BLaER1 (cell line): ENCODE measurements around the gene AMPH.

ENCODE experiments used
- H3K27ac ChIP-seq: shearing (Covaris generic); formaldehyde crosslinking; 2 replicates; pipeline ENCODE4 v1.8.1; 2022
- H3K27me3 ChIP-seq: shearing (Covaris generic); formaldehyde crosslinking; 2 replicates; pipeline ENCODE4 v1.8.1; 2022
- H3K36me3 ChIP-seq: shearing (Covaris generic); formaldehyde crosslinking; 2 replicates; pipeline ENCODE4 v1.8.1; 2022
- H3K4me1 ChIP-seq: shearing (Covaris generic); formaldehyde crosslinking; 2 replicates; pipeline ENCODE4 v1.8.1; 2022
- H3K4me2 ChIP-seq: shearing (Covaris generic); formaldehyde crosslinking; 2 replicates; pipeline ENCODE4 v1.8.1; 2022
- H3K4me3 ChIP-seq: shearing (Covaris generic); formaldehyde crosslinking; 2 replicates; pipeline ENCODE4 v1.8.1; 2022
- H3K9ac ChIP-seq: shearing (Covaris generic); formaldehyde crosslinking; 2 replicates; pipeline ENCODE4 v1.8.1; 2022
- H3K9me3 ChIP-seq: shearing (Covaris generic); formaldehyde crosslinking; 2 replicates; pipeline ENCODE4 v1.8.1; 2022
- H4K20me1 ChIP-seq: shearing (Covaris generic); formaldehyde crosslinking; 2 replicates; pipeline ENCODE4 v1.8.1; 2022
- Cebpa-rat ChIP-seq: shearing (Covaris generic); IDR thresholded peaks from 2 replicates; pipeline ENCODE4 v1.8.1; 2022

Gene AMPH

DNA sequence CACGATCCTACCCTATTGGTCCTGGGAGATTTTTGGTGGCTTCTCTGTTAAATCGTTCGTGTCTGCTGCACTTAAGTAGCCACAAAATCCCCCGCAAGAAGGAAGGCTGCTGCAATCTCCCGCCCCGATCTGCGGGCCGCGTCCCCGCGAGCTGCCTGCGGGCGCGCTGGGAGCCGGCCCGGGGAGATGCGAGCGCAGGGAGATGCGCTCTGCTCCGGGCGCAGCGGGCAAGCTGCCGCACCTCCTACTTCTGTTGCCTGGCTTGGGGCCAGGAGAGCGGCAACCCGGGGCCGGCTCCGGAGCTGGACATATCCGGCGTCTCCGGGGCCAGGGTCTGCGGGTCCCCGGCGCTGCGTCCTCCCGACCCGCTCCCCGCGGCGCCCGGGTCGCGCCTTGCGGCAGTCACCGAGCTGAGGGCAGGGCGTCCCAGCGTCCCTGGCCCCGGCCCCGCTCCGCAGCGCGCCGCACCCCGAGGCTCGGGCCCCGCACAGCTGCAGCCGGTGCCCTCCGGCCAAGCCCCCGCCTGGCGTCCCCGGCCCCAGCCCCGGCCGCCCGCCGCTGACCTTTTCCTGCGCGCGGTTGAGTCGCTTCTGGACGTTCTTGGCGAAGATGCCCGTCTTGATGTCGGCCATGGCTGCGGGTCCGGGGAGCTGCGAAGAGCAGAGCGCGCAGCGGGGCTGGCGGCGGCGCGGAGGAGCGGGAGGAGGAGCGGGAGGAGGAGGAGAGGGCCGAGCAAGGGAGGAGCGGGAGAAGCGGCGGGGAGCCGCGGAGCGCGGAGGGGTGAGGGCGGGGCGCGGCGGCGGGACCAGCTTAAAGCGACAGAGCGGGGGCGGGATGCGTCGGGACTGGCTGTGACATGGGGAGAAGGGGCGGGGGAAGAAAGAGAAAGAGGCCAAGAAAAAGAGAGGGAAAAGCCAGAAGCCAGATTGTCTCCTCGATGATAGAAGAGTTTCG is at the start of gene AMPH:
AMPH (minus strand) TSS at position 654 of the 954 bp plus-strand sequence; CDS start at position 632, 22 bp downstream.
- no peak within 1 kb of the TSS for H3K9ac ChIP-seq

DNA sequence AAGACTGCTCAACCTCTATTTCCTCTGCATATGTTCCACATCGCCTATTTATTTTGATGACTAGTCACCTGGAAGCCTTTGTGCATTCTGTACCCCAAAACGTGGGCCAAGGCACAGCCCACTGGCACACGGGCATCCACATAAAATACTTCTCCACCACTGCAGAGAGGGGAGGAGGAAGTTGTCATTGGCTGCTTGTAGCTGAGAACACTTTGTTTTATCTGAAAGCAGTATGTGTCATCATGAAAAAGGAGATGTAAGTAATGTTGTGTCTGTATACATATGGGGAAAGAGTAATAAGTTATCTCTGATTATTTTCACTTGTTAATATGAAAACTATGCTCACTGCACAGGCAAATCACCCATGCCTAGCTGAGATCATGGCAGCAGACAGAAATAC is 48.2 kb upstream of the AMPH start:
- TF ChIP-seq Cebpa-rat, result no peak
- no peaks in the 10 kb centered on the region for H3K27me3 ChIP-seq
- no peaks in the 10 kb centered on the region for H3K9me3 ChIP-seq
- no peak overlapping the region for H3K4me2 ChIP-seq
- H3K4me3 ChIP-seq, result no peak overlapping the region
- H3K4me1 ChIP-seq, result no peaks in the 10 kb centered on the region
- H3K9ac ChIP-seq, result no peak overlapping the region
- no peak overlapping the region for H3K27ac ChIP-seq
- no peaks in the 10 kb centered on the region for H3K36me3 ChIP-seq
- no peaks in the 10 kb centered on the region for H4K20me1 ChIP-seq

More for the DNA sequence above, at the start of gene AMPH:
- H3K27me3 ChIP-seq, result no peaks in the 10 kb centered on the region
- no peak within 1 kb of the TSS for H3K4me2 ChIP-seq
- TF ChIP-seq Cebpa-rat, result no peak
- H3K4me3 ChIP-seq, result no peak within 1 kb of the TSS
- peaks cover 9% of the 10 kb centered on the region for H3K9me3 ChIP-seq
- no peaks in the 10 kb centered on the region for H3K4me1 ChIP-seq
- H3K36me3 ChIP-seq, result no peaks in the 10 kb centered on the region
- no peaks in the 10 kb centered on the region for H4K20me1 ChIP-seq
- H3K27ac ChIP-seq, result no peak within 1 kb of the TSS

DNA sequence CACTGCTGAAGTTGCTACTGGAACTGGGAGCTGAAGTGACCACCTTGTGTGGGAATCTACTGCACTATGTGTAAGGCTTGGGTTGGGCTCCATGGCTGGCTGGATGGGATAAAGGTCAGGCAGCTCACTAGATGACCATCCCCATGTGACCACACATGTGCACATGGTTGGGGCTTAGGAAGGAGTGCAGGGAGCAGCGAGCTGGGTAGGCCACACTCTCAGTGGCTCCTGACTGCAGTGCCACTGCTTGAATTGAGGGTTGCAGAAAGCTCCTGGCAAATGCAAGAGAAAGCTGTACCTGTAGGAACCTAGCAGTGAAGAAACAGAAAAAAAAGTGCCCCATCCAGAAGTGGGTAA is 47.5 kb upstream of the AMPH start:
- H3K4me3 ChIP-seq, result no peak overlapping the region
- TF ChIP-seq Cebpa-rat, result no peak
- no peak overlapping the region for H3K4me2 ChIP-seq
- no peaks in the 10 kb centered on the region for H4K20me1 ChIP-seq
- H3K27me3 ChIP-seq, result no peaks in the 10 kb centered on the region
- no peak overlapping the region for H3K27ac ChIP-seq
- no peaks in the 10 kb centered on the region for H3K4me1 ChIP-seq
- no peaks in the 10 kb centered on the region for H3K36me3 ChIP-seq
- no peaks in the 10 kb centered on the region for H3K9me3 ChIP-seq
- H3K9ac ChIP-seq, result no peak overlapping the region

DNA sequence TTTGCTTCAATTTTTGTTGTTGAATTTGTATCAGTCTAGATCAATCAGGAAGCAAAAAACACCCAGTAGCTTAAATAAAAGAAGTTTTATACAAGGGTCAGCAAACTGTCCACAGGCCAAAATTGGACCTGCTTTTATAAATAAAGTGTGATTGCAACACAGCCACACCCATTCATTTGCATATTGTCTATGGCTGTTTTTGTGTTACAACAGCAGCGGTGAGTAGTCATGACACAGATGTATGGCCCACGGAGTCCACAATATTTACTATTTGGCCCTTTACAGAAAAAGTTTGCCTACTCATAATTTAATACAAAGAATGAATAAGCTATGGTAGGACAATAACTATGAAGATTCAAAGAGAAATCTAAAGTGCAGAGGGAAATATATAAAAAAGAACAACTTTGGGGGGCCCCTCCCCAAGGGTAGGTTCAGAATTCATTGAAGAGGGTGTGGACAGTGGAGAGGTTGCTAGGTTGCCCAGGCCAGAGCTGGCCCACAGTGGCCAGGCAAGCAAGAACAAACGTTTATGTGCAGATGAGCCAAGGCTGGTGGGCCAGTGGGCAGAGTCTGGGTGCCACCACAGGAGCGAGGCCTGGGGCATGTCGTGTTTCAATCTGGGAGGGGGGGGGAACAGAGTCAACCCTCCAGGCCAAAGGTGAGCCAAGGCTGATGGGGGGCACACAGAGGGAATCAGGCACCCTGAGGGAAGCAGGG is 47.0 kb upstream of the AMPH start:
- H3K4me3 ChIP-seq, result no peak overlapping the region
- no peak for TF ChIP-seq Cebpa-rat
- no peak overlapping the region for H3K27ac ChIP-seq
- no peak overlapping the region for H3K4me2 ChIP-seq
- H3K4me1 ChIP-seq, result no peaks in the 10 kb centered on the region
- H4K20me1 ChIP-seq, result no peaks in the 10 kb centered on the region
- H3K9ac ChIP-seq, result no peak overlapping the region
- no peaks in the 10 kb centered on the region for H3K27me3 ChIP-seq
- no peaks in the 10 kb centered on the region for H3K9me3 ChIP-seq
- no peaks in the 10 kb centered on the region for H3K36me3 ChIP-seq

DNA sequence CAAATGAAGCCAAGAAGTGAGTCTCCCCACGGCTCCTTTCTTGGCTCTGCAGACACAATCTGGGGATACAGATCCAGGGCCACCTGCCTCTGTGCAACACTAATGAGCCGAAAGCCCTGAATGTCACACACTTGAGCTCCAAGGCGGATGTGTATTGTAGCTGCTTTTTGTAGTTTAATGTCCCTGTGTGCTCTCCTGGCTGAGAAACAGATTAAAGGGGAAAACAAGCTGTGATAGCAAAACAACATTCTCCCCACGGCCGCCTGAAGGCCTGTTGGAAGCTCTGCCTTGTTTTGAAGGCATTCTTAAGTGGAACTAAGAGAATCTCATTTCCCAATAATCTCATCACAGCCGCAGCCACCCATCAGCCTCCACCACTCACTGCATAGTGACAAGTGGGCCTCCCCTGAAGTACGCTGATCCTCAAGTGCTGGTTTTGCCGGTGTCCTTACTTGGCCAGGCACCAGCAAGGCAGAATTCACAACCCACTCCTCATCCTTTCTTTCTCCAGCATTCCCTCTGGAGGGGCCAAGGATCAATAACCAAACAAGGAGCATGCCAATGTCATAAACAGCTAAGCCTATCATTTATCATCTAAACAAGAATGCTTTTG is 44.4 kb upstream of the AMPH start:
- no peak overlapping the region for H3K27ac ChIP-seq
- TF ChIP-seq Cebpa-rat, result no peak
- H3K4me3 ChIP-seq, result no peak overlapping the region
- H3K4me2 ChIP-seq, result no peak overlapping the region
- no peaks in the 10 kb centered on the region for H3K36me3 ChIP-seq
- H3K9ac ChIP-seq, result no peak overlapping the region
- no peaks in the 10 kb centered on the region for H4K20me1 ChIP-seq
- H3K27me3 ChIP-seq, result no peaks in the 10 kb centered on the region
- no peaks in the 10 kb centered on the region for H3K4me1 ChIP-seq
- no peaks in the 10 kb centered on the region for H3K9me3 ChIP-seq

DNA sequence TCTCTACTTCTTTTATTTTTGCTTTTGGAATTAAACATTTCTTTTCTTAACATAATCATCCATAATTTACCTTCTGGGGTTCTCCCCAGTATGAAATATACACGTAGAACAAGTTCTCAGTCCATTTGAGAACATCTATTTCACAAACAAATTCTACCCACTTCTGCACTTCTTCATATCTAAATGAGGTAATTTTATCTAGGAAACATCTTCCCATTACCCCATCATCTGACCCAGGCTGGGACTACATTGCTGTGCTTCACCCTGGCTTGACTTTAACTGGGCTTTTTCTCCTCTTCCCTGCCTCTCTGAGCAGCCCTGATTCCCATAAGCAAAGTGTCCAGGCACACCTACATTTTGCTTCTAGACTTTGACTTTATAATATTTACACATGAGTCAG is 43.3 kb upstream of the AMPH start:
- no peak overlapping the region for H3K27ac ChIP-seq

DNA sequence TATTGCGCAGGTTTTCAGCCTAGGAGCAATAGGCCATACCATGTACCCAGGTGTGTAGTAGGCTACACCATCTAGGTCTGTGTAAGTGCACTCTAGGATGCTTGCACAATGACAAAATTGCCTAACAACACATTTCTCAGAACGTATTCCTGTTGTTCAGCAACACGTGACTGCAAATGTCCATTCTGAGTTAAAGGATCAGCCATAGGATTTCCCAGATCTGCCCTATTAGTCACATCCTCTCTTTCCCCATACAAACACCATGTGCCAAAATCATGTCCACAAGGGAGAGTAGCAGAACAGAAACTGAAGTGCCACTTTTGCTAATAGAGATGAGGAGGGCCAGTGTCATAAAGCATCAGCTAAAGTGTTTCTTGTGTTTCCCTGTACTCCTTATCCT is 42.6 kb upstream of the AMPH start:
- Histone ChIP-seq H4K20me1 (no peaks in the 10 kb centered on the region), H3K9me3 (no peaks in the 10 kb centered on the region), H3K4me1 (no peaks in the 10 kb centered on the region), H3K9ac (no peak overlapping the region), H3K4me3 (no peak overlapping the region), H3K27ac (no peak overlapping the region), H3K36me3 (no peaks in the 10 kb centered on the region), H3K4me2 (no peak overlapping the region), H3K27me3 (no peaks in the 10 kb centered on the region)
- no peak for TF ChIP-seq Cebpa-rat

More for the DNA sequence above, 43.3 kb upstream of the AMPH start:
- Histone ChIP-seq H4K20me1 (no peaks in the 10 kb centered on the region), H3K4me2 (no peak overlapping the region), H3K27me3 (no peaks in the 10 kb centered on the region), H3K4me1 (no peaks in the 10 kb centered on the region), H3K4me3 (no peak overlapping the region), H3K9ac (no peak overlapping the region), H3K36me3 (no peaks in the 10 kb centered on the region), H3K9me3 (no peaks in the 10 kb centered on the region)
- TF ChIP-seq Cebpa-rat, result no peak

DNA sequence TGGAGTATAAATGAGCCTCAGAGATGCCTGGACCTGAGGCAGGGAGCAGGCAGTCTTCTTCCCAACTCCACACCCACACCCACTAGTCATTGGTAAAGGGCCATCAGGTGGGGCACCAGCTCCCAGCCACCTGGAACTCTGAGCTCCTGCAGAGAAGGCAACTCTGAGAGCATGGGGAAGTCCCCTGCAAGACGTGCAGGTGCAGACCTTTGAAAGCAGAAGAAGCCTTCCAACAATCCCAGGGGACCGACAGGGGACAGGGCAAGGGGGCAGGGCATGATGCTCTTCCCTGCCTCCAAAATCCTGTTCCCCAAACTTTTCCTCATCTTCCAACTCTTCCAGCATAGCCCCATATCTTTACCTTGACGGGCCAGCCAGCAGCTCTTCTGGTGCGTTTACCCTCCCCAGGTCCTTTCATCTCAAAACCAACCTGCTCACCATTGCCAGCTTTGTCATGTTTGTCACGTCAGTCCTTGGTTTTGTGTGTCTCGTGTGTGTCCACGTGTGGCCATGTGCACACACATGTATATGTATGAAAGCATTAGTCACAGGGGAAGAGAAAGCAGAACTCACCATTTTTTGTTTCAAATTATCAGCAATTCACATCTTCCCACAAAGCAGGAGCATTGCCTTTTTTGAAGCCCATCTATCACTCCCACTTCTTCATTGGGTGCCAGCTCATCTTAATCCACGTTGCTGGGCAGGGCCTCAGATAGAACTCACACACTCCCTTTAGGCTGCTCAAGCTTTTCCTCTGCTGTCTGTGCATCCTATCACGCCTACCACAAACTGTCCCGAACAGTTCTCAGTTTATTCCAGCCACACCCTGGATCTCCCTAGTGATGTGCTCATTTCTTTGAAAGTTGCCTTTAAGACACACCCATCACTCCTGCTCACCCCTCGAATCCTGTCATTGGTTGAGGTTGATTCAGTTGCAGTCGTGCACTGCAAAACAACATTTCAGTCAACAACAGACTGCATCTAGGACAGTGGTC is 41.0 kb upstream of the AMPH start:
- no peaks in the 10 kb centered on the region for H4K20me1 ChIP-seq
- H3K9ac ChIP-seq, result no peak overlapping the region
- H3K4me3 ChIP-seq, result no peak overlapping the region
- no peaks in the 10 kb centered on the region for H3K36me3 ChIP-seq
- no peak overlapping the region for H3K27ac ChIP-seq
- H3K9me3 ChIP-seq, result no peaks in the 10 kb centered on the region
- no peak overlapping the region for H3K4me2 ChIP-seq
- no peak for TF ChIP-seq Cebpa-rat
- H3K27me3 ChIP-seq, result no peaks in the 10 kb centered on the region
- H3K4me1 ChIP-seq, result no peaks in the 10 kb centered on the region

DNA sequence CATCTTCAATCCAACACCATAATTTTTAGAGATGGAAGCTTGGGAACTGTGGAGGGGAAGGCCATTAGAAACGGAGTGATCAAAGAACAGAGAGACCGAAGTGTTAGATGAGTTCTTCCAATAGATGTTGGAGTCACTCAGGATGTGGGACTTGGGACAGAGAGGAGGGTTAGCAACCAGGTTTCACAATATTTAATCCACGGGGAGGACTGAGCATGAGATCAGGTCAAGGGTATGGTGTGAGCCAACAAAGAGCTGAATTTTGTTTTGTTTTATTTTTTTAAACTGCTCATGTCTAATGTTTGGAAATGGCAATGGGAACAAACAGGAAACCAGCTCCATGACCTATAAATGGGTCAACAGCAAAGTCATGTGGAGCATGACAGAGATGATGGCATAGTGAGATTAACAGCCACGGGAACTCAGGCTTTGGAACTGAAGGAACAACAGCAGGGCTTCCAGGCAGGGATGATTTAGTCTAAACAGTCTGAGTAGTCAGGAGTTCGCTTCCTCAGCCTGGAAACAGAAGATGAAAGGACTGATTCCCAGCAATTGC is 38.9 kb upstream of the AMPH start:
- H3K9ac ChIP-seq, result no peak overlapping the region
- TF ChIP-seq Cebpa-rat, result no peak

More for the DNA sequence above, 38.9 kb upstream of the AMPH start:
- Histone ChIP-seq H3K27me3 (no peaks in the 10 kb centered on the region), H3K4me3 (no peak overlapping the region), H3K36me3 (no peaks in the 10 kb centered on the region), H3K9me3 (no peaks in the 10 kb centered on the region), H3K27ac (no peak overlapping the region), H4K20me1 (no peaks in the 10 kb centered on the region), H3K4me1 (no peaks in the 10 kb centered on the region), H3K4me2 (no peak overlapping the region)
